ENCODE data around the gene PANX3. TPM values are rescaled to one million over a fixed set of nuclear protein-coding genes. Genes with fewer than 3 reads are reported as not detected.

Gene PANX3, protein sequence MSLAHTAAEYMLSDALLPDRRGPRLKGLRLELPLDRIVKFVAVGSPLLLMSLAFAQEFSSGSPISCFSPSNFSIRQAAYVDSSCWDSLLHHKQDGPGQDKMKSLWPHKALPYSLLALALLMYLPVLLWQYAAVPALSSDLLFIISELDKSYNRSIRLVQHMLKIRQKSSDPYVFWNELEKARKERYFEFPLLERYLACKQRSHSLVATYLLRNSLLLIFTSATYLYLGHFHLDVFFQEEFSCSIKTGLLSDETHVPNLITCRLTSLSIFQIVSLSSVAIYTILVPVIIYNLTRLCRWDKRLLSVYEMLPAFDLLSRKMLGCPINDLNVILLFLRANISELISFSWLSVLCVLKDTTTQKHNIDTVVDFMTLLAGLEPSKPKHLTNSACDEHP
- total RNA-seq: not detected in 2 replicates

DNA sequence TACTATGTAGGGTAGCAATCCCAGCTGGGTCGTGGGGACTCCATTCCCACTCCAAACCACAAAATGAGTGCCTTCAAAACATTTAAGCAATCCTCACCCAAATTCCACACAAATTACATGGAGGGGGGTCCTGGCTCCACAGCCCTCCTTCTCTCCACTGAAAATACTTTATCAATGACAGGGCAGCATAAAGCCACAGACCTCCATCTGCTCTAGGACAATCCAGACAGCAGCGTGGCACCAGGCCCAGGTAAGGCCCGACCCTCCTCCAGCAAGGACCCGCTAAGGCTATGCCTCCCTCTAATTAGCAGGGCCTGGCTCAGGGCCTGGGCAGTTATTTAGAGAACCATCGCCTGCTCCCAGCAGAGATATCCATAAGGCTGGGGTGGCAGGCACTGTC is at the start of gene PANX3:
PANX3 (plus strand) TSS at position 365 of the 400 bp plus-strand sequence. CDS start 129 bp downstream, outside the sequence.

DNA sequence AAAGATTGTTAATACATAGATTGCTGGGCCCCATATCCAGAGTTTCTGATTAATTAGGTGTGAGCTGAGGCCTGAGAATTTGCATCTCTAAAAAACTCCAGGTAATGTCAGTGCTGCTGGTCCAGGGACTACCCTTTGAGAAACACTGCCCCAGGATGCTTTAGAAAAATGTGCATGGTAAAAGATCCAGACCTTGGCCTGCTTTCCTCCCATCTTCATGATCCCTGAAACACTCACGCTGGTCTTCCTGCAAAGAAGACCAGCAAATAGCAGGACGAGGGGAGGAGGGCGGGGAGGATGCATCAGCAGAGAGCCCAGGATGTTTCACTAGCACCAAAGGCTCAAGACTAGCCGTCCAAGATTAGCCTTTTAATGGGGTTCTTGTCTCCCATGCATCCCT is 41.5 kb upstream of the PANX3 start, which contains the start of gene OR8A1:
OR8A1 (plus strand) TSS at position 301 of the 400 bp plus-strand sequence. CDS start 123 bp downstream, outside the sequence.

GRCh38 chr11:124622531-124623451 is 11.6 kb downstream of the PANX3 start, which contains the start of gene TBRG1:
TSS of gene TBRG1 (plus strand) at chr11:124622864. CDS start at chr11:124623084, 220 bp downstream.

Other genes with a start within 250 kb of the PANX3 start
- not detected in 2 replicates for gene OR8B2, start 226.9 kb upstream of the PANX3 start, total RNA-seq
- gene OR8B3, start 212.4 kb upstream of the PANX3 start, total RNA-seq: not detected in 2 replicates
- not detected in 2 replicates for gene OR8B4, start 186.6 kb upstream of the PANX3 start, total RNA-seq
- not detected in 2 replicates for gene OR8B8, start 165.7 kb upstream of the PANX3 start, total RNA-seq
- gene OR8B12, start 67.8 kb upstream of the PANX3 start, total RNA-seq: not detected in 2 replicates
- not detected in 2 replicates for gene OR8A1, start 41.4 kb upstream of the PANX3 start, total RNA-seq
- gene TBRG1, start 11.4 kb downstream of the PANX3 start, total RNA-seq: 16.8 and 23.3 TPM in 2 replicates
- 20.9 and 25.6 TPM in 2 replicates for gene SIAE, start 62.3 kb downstream of the PANX3 start, total RNA-seq
- gene SPA17, start 62.5 kb downstream of the PANX3 start, total RNA-seq: 1.4 and 9.1 TPM in 2 replicates
- gene NRGN, start 128.5 kb downstream of the PANX3 start, total RNA-seq: 6.6 TPM in 1 of 2 replicates, not detected in the other
- gene VSIG2, start 140.8 kb downstream of the PANX3 start, total RNA-seq: not detected in 2 replicates
- 0.35 and 6.4 TPM in 2 replicates for gene ESAM, start 150.9 kb downstream of the PANX3 start, total RNA-seq
- 6.5 and 9.0 TPM in 2 replicates for gene MSANTD2, start 189.0 kb downstream of the PANX3 start, total RNA-seq